Dendritic cell treated with granulocyte-macrophage colony-stimulating factor and Interleukin-4, amounts not matched to agents 40 ng/mL and 50 ng/mL, for 4 days (primary cell): ENCODE measurements around the gene DHRSX.
"Not testable (repeated sequence)": the region's sequence is repeated elsewhere in the genome, so short reads cannot be mapped to it uniquely, and the experiment has no call there.

ENCODE experiments used
- H3K27ac Mint-ChIP-seq: one replicate; pipeline ENCODE4 v1.8.0; 2022; ENCODE audit warnings: mild to moderate bottlenecking, mixed read lengths
- H3K27me3 Mint-ChIP-seq: one replicate; pipeline ENCODE4 v1.8.0; 2022; ENCODE audit warnings: mild to moderate bottlenecking, mixed read lengths
- H3K36me3 Mint-ChIP-seq: one replicate; pipeline ENCODE4 v1.8.0; 2022; ENCODE audit warnings: low read depth, mixed read lengths
- H3K4me1 Mint-ChIP-seq: one replicate; pipeline ENCODE4 v1.8.0; 2022; ENCODE audit warnings: low read depth, mixed read lengths
- H3K4me3 Mint-ChIP-seq: one replicate; pipeline ENCODE4 v1.8.0; 2022; ENCODE audit warnings: mild to moderate bottlenecking, moderate library complexity, mixed read lengths
- H3K9me3 Mint-ChIP-seq: one replicate; pipeline ENCODE4 v1.8.0; 2022; ENCODE audit warnings: mixed read lengths
- intact Hi-C: fragments of 100-400 bp; cut with micrococcal nuclease; formaldehyde crosslinking; loops from one replicate; pipeline ENCODE4 v1.15.0; 2022

DHRSX gene

DNA sequence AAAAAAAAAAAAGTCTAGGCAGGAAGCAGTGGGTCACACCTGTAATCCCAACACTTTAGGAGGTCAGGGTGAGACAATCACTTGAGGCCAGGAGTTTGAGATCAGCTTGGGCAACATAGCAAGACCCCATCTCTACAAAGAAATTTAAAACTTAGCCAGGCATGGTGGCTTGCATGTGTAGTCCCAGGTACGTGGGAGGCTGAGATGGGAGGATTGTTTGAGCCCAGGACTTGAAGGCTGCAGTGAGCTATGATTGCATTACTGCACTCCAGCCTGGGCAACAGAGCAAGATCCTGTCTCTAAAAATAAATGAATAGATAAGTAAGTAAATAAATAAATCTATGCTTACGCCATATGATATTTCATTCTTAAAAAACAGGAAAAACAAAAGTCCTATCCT is 65.3 kb downstream of the DHRSX start:
- Mint-ChIP-seq H3K27ac (no peak overlapping the region), H3K27me3 (no peaks in the 10 kb centered on the region), H3K9me3 (no peaks in the 10 kb centered on the region), H3K4me3 (no peak overlapping the region), H3K4me1 (peaks cover 12% of the 10 kb centered on the region), H3K36me3 (peaks cover 67% of the 10 kb centered on the region)
- intact Hi-C loops = no loop called here

DNA sequence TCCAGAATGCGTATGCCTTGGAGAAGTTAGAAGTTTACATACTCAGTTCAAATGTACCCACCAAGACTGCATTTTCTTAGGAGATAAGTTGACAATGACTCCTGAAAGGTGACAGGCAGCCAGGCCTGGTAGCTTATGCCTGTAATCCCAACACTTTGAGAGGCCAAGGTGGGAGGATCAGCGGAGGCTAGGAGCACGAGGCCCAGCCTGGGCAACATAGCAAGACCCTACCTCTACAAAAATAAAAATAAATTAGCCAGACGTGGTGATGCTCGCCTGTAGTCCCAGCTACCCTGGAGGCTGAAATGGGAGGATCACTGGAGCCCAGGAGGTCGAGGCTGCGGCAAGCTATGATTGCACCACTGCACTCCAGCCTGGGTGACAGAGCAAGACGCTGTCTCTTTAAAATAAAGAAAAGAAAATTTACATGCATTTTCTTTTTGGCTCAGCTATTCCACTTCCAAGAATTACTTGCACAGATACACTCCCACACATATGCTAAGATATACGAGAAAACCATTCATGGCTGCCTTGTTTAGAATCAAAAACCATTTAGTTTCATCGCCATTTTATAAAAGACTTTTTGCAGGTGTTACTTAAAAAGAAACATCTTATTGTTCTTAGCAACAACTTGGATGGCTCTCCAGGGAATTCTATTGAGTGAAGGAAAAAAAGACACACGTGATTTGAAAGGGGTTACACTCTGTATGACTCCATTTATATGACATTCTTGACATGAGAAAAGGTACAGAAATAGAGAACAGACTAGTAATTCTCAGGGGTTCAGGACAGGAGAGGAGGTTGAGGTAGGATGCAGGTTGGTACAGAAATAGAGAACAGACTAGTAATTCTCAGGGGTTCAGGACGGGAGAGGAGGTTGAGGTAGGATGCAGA is 66.3 kb downstream of the DHRSX start:
- no peak overlapping the region for H3K4me3 Mint-ChIP-seq
- H3K36me3 Mint-ChIP-seq = peaks cover 62% of the 10 kb centered on the region
- no peak overlapping the region for H3K27ac Mint-ChIP-seq
- no peaks in the 10 kb centered on the region for H3K9me3 Mint-ChIP-seq
- peaks cover 22% of the 10 kb centered on the region for H3K4me1 Mint-ChIP-seq
- intact Hi-C loops = no loop called here
- no peaks in the 10 kb centered on the region for H3K27me3 Mint-ChIP-seq

DNA sequence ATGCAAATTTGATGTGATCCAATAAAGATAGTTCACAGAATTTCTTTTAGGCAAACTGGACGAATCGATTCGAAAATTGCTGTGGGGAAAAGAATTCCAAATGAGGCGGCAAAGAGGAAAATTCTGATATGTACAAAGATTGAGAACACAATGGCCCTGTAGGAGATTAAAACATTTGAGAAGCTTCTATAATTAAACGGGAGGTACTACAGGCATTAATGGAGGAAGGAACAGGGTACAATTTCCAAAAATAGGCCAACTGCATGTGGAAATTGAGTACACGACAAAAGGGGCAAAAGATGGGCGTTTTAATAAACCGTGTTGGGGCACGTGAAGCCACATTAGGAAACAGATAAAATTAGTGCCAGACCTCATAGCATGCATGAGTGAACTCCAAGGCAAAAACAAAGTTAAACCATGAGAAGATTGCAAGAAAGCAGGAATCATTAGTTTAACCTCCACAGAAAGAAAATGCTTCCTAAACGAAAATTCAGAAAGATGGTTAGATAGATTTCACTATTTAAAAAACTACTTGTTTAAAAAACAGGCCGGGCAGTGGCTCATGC is 68.4 kb downstream of the DHRSX start:
- H3K9me3 Mint-ChIP-seq = no peaks in the 10 kb centered on the region
- intact Hi-C loops = no loop called here
- H3K27me3 Mint-ChIP-seq = no peaks in the 10 kb centered on the region
- peaks cover 24% of the 10 kb centered on the region for H3K4me1 Mint-ChIP-seq
- no peak overlapping the region for H3K27ac Mint-ChIP-seq
- peaks cover 63% of the 10 kb centered on the region for H3K36me3 Mint-ChIP-seq
- no peak overlapping the region for H3K4me3 Mint-ChIP-seq

- Mint-ChIP-seq H3K27ac (no peak overlapping the region), H3K27me3 (no peaks in the 10 kb centered on the region), H3K4me1 (peaks cover 31% of the 10 kb centered on the region), H3K9me3 (peaks cover 10% of the 10 kb centered on the region), H3K36me3 (peaks cover 70% of the 10 kb centered on the region), H3K4me3 (no peak overlapping the region)
- intact Hi-C loops = no loop called here
These were observed 70.4 kb downstream of the DHRSX start for GRCh38 chrX:2430265-2430825.

DNA sequence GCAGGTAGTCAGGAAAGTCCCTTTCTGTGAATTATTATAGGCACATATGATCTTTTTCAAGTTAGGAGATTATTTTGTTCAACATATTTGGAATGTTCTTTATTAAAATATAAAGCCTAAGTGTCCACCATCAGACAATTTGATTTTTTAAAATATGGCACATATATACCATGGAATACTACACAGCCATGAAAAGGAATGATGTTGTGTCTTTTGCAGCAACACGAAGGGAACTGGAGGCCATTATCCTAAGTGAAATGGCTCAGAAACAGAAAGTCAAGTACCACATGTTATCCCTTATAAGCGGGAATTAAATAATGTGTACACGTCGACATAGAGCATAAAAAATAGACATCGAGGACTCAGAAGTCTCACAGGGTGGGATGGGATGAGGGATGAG is 73.0 kb downstream of the DHRSX start:
- peaks cover 10% of the 10 kb centered on the region for H3K9me3 Mint-ChIP-seq
- no peaks in the 10 kb centered on the region for H3K27me3 Mint-ChIP-seq
- H3K36me3 Mint-ChIP-seq = peaks cover 69% of the 10 kb centered on the region
- intact Hi-C loops = no loop called here
- peaks cover 25% of the 10 kb centered on the region for H3K4me1 Mint-ChIP-seq
- H3K27ac Mint-ChIP-seq = no peak overlapping the region
- no peak overlapping the region for H3K4me3 Mint-ChIP-seq

DNA sequence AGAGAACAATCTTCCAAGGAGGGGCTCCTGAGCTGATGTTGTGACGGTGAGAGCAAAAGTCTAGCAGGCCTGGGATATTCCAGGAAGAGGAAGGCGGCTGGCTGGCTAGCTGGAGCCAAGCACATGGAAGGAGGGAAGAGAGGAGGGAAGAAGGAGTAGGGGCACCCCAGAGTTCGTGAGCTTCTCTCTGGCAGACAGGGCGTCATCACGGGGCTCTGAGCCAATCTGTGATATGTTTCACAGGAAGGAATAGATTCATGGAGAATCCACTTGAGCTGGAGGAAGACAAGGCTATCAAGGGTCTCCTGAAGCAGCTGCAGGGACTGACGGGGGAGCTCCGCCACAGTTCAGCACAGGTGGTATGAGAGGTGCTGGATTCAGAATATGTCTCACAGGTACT is 73.6 kb downstream of the DHRSX start:
- peaks cover 25% of the 10 kb centered on the region for H3K4me1 Mint-ChIP-seq
- H3K27me3 Mint-ChIP-seq = no peaks in the 10 kb centered on the region
- peaks cover 10% of the 10 kb centered on the region for H3K9me3 Mint-ChIP-seq
- intact Hi-C loops = no loop called here
- no peak overlapping the region for H3K4me3 Mint-ChIP-seq
- peaks cover 69% of the 10 kb centered on the region for H3K36me3 Mint-ChIP-seq
- no peak overlapping the region for H3K27ac Mint-ChIP-seq

DNA sequence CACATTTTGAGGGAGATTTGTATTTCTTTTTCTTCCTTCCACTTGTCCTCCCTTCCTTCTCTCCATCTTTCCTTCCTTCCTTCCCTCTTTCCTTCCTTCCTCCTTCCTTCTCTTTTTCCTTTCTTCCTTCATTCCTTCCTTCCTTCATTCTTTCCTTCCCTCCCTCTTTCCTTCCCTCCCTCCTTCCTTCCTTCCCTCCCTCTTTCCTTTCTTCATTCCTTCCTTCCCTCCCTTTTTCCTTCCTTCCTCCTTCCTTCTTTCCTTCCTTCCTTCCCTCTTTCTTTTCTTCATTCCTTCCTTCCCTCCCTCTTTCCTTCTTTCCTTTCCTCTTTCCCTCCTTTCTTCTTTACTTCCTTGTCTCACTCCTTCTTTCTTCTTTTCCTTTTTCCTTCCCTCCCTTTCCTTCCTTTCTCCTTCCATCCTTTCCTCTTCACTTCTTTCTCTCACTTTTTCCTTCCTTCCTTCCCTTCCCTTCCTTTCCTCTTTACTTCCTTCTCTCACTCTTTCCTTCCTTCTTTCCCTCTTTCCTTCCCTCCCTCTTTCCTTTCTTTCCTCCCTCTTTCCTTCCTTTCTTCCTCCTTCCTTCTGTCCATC is 74.4 kb downstream of the DHRSX start:
- H3K9me3 Mint-ChIP-seq = peaks cover 10% of the 10 kb centered on the region

DNA sequence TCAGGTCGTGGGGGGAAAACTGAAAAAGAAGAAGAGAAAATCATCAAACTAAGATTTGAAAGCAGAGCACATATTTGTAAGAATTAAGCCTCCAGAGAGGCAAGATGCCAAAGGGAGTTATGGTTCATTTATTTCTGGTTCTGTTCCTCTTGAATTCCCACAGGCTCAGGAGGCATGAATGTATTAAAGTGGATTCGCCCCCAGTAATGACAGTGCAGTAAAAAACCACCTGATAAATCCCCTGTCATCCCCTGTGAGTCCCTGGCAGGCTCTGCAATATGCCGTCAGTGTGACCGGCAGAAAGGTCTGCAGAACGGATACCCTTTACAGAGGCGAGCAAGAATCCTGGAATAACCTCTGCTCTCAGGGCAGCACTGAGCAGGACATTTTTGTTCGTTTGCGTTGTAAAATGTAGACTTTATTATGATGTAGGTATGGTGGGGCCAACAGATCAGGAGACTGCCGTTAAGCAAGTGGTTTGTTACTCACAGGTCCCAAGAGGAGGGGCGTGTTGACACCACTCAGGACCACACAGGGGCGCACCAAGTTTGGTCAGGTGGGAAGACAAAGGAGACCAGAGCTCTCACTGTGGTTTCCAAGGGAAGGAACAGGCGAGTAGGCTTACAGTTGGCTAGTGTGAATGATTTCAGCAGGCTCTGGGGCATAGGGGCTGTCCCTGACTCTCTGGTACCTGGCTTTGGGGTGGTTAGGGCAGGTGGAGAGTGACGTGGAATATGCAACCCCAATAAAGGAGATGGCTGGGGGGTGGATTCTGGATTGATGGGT is 75.3 kb downstream of the DHRSX start:
- peaks cover 86% of the 10 kb centered on the region for H3K36me3 Mint-ChIP-seq
- no peaks in the 10 kb centered on the region for H3K27me3 Mint-ChIP-seq
- H3K4me1 Mint-ChIP-seq = peaks cover 19% of the 10 kb centered on the region
- peaks cover 10% of the 10 kb centered on the region for H3K9me3 Mint-ChIP-seq
- H3K27ac Mint-ChIP-seq = no peak overlapping the region
- H3K4me3 Mint-ChIP-seq = no peak overlapping the region
- intact Hi-C loops = no loop called here

More for the DNA sequence above, 74.4 kb downstream of the DHRSX start:
- H3K27ac Mint-ChIP-seq = no peak overlapping the region
- no peak overlapping the region for H3K4me3 Mint-ChIP-seq
- intact Hi-C loops = no loop called here
- H3K36me3 Mint-ChIP-seq = peaks cover 76% of the 10 kb centered on the region
- peaks cover 25% of the 10 kb centered on the region for H3K4me1 Mint-ChIP-seq
- no peaks in the 10 kb centered on the region for H3K27me3 Mint-ChIP-seq

- H3K9me3 Mint-ChIP-seq = peaks cover 10% of the 10 kb centered on the region
- no peak overlapping the region for H3K4me3 Mint-ChIP-seq
- H3K4me1 Mint-ChIP-seq = peaks cover 7% of the 10 kb centered on the region
- no peak overlapping the region for H3K27ac Mint-ChIP-seq
- intact Hi-C loops = no loop called here
- no peaks in the 10 kb centered on the region for H3K27me3 Mint-ChIP-seq
- peaks cover 83% of the 10 kb centered on the region for H3K36me3 Mint-ChIP-seq
These were observed 76.5 kb downstream of the DHRSX start for GRCh38 chrX:2424317-2424716.

DNA sequence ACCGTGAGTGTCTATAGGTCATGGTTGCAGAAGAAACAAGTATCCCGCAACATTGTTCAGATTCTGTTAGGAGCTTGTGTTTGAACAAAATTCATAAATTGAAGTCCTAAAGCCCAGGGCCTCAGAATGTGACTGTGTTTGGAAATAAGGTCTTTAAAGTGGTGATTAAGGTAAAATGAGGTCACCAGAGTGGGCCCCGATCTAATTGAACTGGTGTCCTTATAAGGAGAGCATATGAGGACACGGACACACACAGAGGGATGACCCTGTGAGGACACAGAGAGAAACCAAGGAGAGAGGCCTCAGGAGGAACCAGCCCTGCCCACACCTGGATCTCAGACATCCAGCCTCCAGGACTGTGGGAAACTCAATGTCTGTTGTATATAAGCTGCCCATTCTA is 76.9 kb downstream of the DHRSX start:
- intact Hi-C loops = no loop called here
- H3K4me3 Mint-ChIP-seq = no peak overlapping the region
- H3K27me3 Mint-ChIP-seq = no peaks in the 10 kb centered on the region
- no peak overlapping the region for H3K27ac Mint-ChIP-seq
- H3K4me1 Mint-ChIP-seq = peaks cover 7% of the 10 kb centered on the region
- H3K9me3 Mint-ChIP-seq = peaks cover 10% of the 10 kb centered on the region
- H3K36me3 Mint-ChIP-seq = peaks cover 83% of the 10 kb centered on the region

- H3K27me3 Mint-ChIP-seq = no peaks in the 10 kb centered on the region
- no peak overlapping the region for H3K27ac Mint-ChIP-seq
- H3K36me3 Mint-ChIP-seq = peaks cover 78% of the 10 kb centered on the region
- H3K4me3 Mint-ChIP-seq = no peak overlapping the region
- H3K9me3 Mint-ChIP-seq = peaks cover 10% of the 10 kb centered on the region
- peaks cover 7% of the 10 kb centered on the region for H3K4me1 Mint-ChIP-seq
- intact Hi-C loops = no loop called here
These were observed 77.5 kb downstream of the DHRSX start for GRCh38 chrX:2423282-2423681.

DNA sequence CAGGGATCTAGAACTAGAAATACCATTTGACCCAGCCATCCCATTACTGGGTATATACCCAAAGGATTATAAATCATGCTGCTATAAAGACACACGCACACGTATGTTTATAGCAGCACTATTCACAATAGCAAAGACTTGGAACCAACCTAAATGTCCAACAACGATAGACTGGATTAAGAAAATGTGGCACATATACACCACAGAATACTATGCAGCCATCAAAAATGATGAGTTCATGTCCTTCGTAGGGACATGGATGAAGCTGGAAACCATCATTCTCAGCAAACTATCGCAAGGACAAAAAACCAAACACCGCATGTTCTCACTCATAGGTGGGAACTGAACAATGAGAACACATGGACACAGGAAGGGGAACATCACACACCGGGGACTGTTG is 81.4 kb downstream of the DHRSX start:
- intact Hi-C loops, H3K27me3 Mint-ChIP-seq, H3K4me1 Mint-ChIP-seq, H3K27ac Mint-ChIP-seq, H3K4me3 Mint-ChIP-seq, H3K9me3 Mint-ChIP-seq: not testable (repeated sequence)
- H3K36me3 Mint-ChIP-seq = peaks cover 40% of the 10 kb centered on the region

GRCh38 chrX:2418000-2418399 is 82.8 kb downstream of the DHRSX start:
- Mint-ChIP-seq H3K36me3 (peaks cover 26% of the 10 kb centered on the region), H3K27me3 (no peaks in the 10 kb centered on the region), H3K27ac (no peak overlapping the region), H3K4me3 (no peak overlapping the region), H3K9me3 (no peaks in the 10 kb centered on the region), H3K4me1 (no peaks in the 10 kb centered on the region)
- intact Hi-C loops = no loop called here
